HepG2 (cell line): Measurements from ENCODE around the gene PSKH1. TPM values are rescaled to one million over a fixed set of nuclear protein-coding genes. Genes with fewer than 3 reads are reported as not detected.

Source experiments
- CSRNP1 ChIP-seq: sonication (generic); formaldehyde crosslinking; IDR thresholded peaks from 2 replicates; pipeline ENCODE4 v1.8.1; 2023; ENCODE audit warnings: mild to moderate bottlenecking, missing genetic modification reagents
- DMAP1 ChIP-seq: IDR thresholded peaks from 2 replicates; pipeline ENCODE4 v1.6.1; 2016
- ETV5 ChIP-seq: IDR thresholded peaks from 2 replicates; pipeline ENCODE4 v1.6.1; 2018; ENCODE audit warnings: missing biosample characterization, missing genetic modification reagents, inconsistent platforms, borderline replicate concordance
- FOXA1 ChIP-seq, 2 experiments: fragments of 450-650 bp in 1 of 2; sonication (generic) in 1 of 2; formaldehyde crosslinking in 1 of 2; IDR thresholded peaks; 2 replicates each; pipeline versions ENCODE4 v1.4.0 to v1.6.1; 2016 to 2020; ENCODE audit warnings: missing genetic modification reagents in 1 of 2
- HNRNPLL ChIP-seq: fragments of 200-400 bp; formaldehyde crosslinking; IDR thresholded peaks from 2 replicates; pipeline ENCODE4 v1.6.1; 2017; ENCODE audit warnings: mild to moderate bottlenecking, low read depth, low read length; ENCODE audit not compliant: poor library complexity, severe bottlenecking
- KDM2A ChIP-seq: sonication (generic); formaldehyde crosslinking; IDR thresholded peaks from 2 replicates; pipeline ENCODE4 v1.4.0; 2020; ENCODE audit warnings: low read depth, missing genetic modification reagents, borderline replicate concordance
- NFE2 ChIP-seq: sonication (generic); formaldehyde crosslinking; IDR thresholded peaks from 2 replicates; pipeline ENCODE4 v1.4.0; 2020; ENCODE audit warnings: missing genetic modification reagents
- PAXIP1 ChIP-seq: sonication (generic); formaldehyde crosslinking; conservative IDR thresholded peaks from 2 replicates; pipeline ENCODE4 v1.4.0; 2020; ENCODE audit warnings: mild to moderate bottlenecking, missing genetic modification reagents, moderate library complexity
- PHF5A ChIP-seq: IDR thresholded peaks from one replicate; pipeline ENCODE4 v1.6.1; 2018; ENCODE audit warnings: low read depth, missing genetic modification reagents; ENCODE audit not compliant: unreplicated experiment
- RBAK ChIP-seq: sonication (generic); formaldehyde crosslinking; IDR thresholded peaks from 2 replicates; pipeline ENCODE4 v1.5.1; 2020; ENCODE audit warnings: mild to moderate bottlenecking, missing genetic modification reagents
- REST ChIP-seq, 2 experiments: IDR thresholded peaks; 2 replicates each; pipeline ENCODE4 v1.6.1; 2011 to 2012; ENCODE audit warnings: low read length in 2 of 2, borderline replicate concordance in 1 of 2, low read depth in 1 of 2, mild to moderate bottlenecking in 1 of 2, moderate library complexity in 1 of 2
- SOX5 ChIP-seq: IDR thresholded peaks from 2 replicates; pipeline ENCODE4 v1.6.1; 2016; ENCODE audit warnings: borderline replicate concordance
- TRIM24 ChIP-seq: sonication (generic); formaldehyde crosslinking; IDR thresholded peaks from 2 replicates; pipeline ENCODE4 v1.8.0; 2022; ENCODE audit warnings: mild to moderate bottlenecking, missing genetic modification reagents
- YEATS2 ChIP-seq: sonication (generic); formaldehyde crosslinking; IDR thresholded peaks from 2 replicates; pipeline ENCODE4 v1.4.0; 2020; ENCODE audit warnings: missing genetic modification reagents, borderline replicate concordance
- ZBTB7B ChIP-seq: sonication (generic); formaldehyde crosslinking; IDR thresholded peaks from 2 replicates; pipeline ENCODE4 v1.4.0; 2020; ENCODE audit warnings: missing genetic modification reagents
- ZFP41 ChIP-seq: sonication (generic); formaldehyde crosslinking; IDR thresholded peaks from 2 replicates; pipeline ENCODE4 v1.4.0; 2020; ENCODE audit warnings: mild to moderate bottlenecking, missing genetic modification reagents, borderline replicate concordance
- ZNF234 ChIP-seq: sonication (generic); formaldehyde crosslinking; conservative IDR thresholded peaks from 2 replicates; pipeline ENCODE4 v1.5.1; 2020; ENCODE audit warnings: mild to moderate bottlenecking, missing genetic modification reagents
- ZNF331 ChIP-seq: sonication (generic); formaldehyde crosslinking; IDR thresholded peaks from 2 replicates; pipeline ENCODE4 v1.4.0; 2020; ENCODE audit warnings: missing genetic modification reagents
- ZNF614 ChIP-seq: IDR thresholded peaks from 2 replicates; pipeline ENCODE4 v1.6.1; 2018; ENCODE audit warnings: missing biosample characterization, missing genetic modification reagents, inconsistent platforms, borderline replicate concordance
- ZNF878 ChIP-seq: sonication (generic); formaldehyde crosslinking; IDR thresholded peaks from 2 replicates; pipeline ENCODE4 v1.8.1; 2023; ENCODE audit warnings: mild to moderate bottlenecking, missing genetic modification reagents, moderate library complexity
- ZNF891 ChIP-seq: sonication (generic); formaldehyde crosslinking; IDR thresholded peaks from 2 replicates; pipeline ENCODE4 v1.5.0; 2020; ENCODE audit warnings: mild to moderate bottlenecking, missing genetic modification reagents
- polyA plus RNA-seq, 8 experiments: library from polyadenylated mRNA; depleted of rRNA in 3 of 8; stranded (reverse) in 7 of 8; unstranded in 1 of 8; fragments of >200 nt; fragmentation: Illumina TruSeq in 4 of 8; extraction: Trizol in 4 of 8; gene quantifications; 2 replicates each; pipeline versions ENCODE4 v1.2.1 to v1.2.3, GENCODE V29; 2011 to 2016; ENCODE audit warnings: low read depth in 4 of 8, missing spikeins in 1 of 8, mixed read lengths in 1 of 8; ENCODE audit not compliant: insufficient read depth in 1 of 8
- total RNA-seq, 5 experiments: library from RNA; depleted of rRNA; stranded (reverse); fragments of >200 nt; fragmentation: Illumina TruSeq; extraction: Trizol; gene quantifications; 2 replicates each; pipeline ENCODE4 v1.2.3, GENCODE V29; 2016; ENCODE audit warnings: low read depth in 1 of 5

Gene PSKH1
- total and polyA plus RNA-seq, 2 of the 13 experiments (the other 11 are each of a cell fraction or from before 2014, with no cell fraction given): 8.4 to 19.1 TPM

- TF ChIP-seq HNRNPLL (peak; percentile 84), ZNF878 (peak; percentile 65), ETV5 (CRISPR knock-in tag) (peak; percentile 93), ZNF234 (CRISPR knock-in tag) (peak; percentile 80; the same call in 1 of the 2 replicates), RBAK (peak; percentile 73; the same call in 1 of the 2 replicates), ZFP41 (CRISPR knock-in tag) (0 out of 2 replicates have a peak, but pooled peaks have one; percentile 17), ZNF891 (CRISPR knock-in tag) (peak; percentile 28; the same call in 1 of the 2 replicates), FOXA1 (IDR thresholded peaks at IDR 0.05) (no peak), FOXA1 (CRISPR knock-in tag; IDR thresholded peaks at IDR 0.05) (no peak), ZNF614 (no peak; the same call in 1 of the 2 replicates), KDM2A (CRISPR knock-in tag) (peak; percentile 93), PAXIP1 (CRISPR knock-in tag) (peak; percentile 92), ZNF331 (CRISPR knock-in tag) (peak; percentile 94), TRIM24 (CRISPR knock-in tag) (no peak), YEATS2 (CRISPR knock-in tag) (peak; percentile 93), REST (IDR thresholded peaks at IDR 0.05; ENCODE audit: borderline replicate concordance in 1 of 2, low read depth in 1 of 2, low read length in 2 of 2) (peak in 1 of 2 experiments; percentile 60; a peak in 1 of 4 replicates), DMAP1 (CRISPR knock-in tag) (peak; percentile 86), ZBTB7B (CRISPR knock-in tag) (peak; percentile 62), CSRNP1 (CRISPR knock-in tag) (peak; percentile 65), SOX5 (CRISPR knock-in tag) (peak; percentile 73; the same call in 1 of the 2 replicates), PHF5A (peak; percentile 49), NFE2 (no peak)
Observed at GRCh38 chr16:67846320-67847063, 46.6 kb upstream of the PSKH1 start, which contains the start of gene NUTF2 (continued).
